HG02885 (cell line): ENCODE results near the gene CENPN.

Experiments
- ATAC-seq: cut with Tn5 transposase; IDR thresholded peaks from one replicate; pipeline ENCODE4 v1.9.1; 2021; ENCODE audit warnings: mild to moderate bottlenecking; ENCODE audit not compliant: unreplicated experiment, poor library complexity

The CENPN gene

GRCh38 chr16:81018496-81018895 lies 11.5 kb downstream of the CENPN start:
- ATAC-seq = no peak

- ATAC-seq = no peak
Observed at GRCh38 chr16:81026429-81026828, 19.4 kb downstream of the CENPN start.

- ATAC-seq = no peak
Observed at GRCh38 chr16:81029930-81030604, 23.1 kb downstream of the CENPN start.

GRCh38 chr16:81035398-81035974 lies 28.5 kb downstream of the CENPN start, which contains the start of gene ATMIN:
TSS of gene ATMIN (plus strand) at chr16:81035842. CDS start at chr16:81035871, 29 bp downstream.
- ATAC-seq = peak; percentile 92

DNA sequence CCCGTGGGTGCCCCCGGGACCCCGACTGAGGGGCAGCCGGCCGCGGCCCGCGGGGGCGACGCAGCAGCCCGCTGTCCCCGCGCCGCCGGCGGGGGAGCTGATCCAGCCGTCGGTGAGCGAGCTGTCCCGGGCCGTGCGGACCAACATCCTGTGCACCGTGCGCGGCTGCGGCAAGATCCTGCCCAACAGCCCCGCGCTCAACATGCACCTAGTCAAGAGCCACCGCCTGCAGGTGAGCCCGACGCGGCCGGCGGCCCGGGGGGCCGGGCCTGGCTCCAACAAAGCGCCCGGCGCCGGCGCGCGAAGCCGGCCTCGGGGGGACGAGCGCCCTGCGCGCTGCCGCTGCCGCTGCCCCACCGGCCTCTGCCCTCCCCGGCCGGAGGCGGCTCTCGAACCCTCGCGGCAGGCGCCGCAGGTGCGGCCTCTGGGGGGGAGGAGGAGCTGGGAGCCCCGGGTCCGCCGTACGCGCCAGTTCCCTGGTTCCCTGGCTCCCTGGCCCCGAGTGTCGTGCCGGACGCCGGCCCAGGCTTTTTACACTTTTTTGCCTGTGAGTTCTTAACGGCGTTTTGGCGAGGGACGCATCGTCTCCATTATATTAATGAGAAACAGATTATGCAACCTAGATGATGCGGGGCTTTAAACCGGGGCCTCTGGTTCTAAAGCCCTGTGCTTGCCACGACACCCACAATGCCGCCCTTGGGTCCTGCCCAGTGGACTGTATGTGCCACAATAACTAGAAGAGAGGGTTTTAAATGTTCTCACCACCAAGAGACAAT lies 29.1 kb downstream of the CENPN start:
- peak; percentile 56 for ATAC-seq

GRCh38 chr16:81036751-81037350 lies 29.8 kb downstream of the CENPN start:
- peak; percentile 0 for ATAC-seq

DNA sequence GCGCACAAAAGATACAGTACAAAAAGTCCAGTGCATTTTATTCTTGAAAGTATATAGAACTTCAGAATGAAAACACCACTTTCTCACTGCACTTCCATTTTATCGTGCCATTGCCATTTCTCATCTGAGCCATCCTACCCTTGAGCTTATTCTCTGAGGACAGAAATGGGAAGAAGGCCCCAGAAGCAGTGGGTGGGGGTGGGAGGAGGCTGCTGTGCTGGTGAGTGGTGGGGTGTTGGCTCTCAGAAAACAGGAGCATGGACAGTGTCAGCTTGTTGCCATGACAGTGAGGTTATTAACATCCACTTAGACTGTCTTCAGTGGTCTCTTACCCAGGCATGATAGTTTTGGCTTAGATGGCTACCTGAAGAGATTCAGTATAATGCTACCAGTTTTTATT lies 33.1 kb downstream of the CENPN start:
- no peak for ATAC-seq

DNA sequence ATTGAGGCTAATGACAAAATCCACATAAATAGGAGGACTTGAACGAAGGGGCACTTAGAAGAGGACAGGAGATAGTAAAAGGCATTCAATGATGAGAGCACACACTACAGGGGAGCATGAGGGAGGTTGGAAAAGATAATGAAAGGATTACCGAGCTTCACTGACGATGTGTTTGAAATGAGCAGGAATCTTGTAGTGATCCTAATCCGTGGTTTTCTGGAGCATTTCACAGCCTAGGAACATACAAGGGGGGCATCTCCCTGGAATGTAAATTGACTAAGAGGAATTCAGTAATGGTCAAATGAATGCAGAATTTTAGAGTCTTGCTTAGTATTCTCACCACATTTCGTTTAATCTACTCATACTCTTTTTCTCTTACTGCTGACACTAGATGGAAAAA lies 33.8 kb downstream of the CENPN start:
- no peak for ATAC-seq

- ATAC-seq = no peak
Observed at GRCh38 chr16:81041696-81042095, 34.7 kb downstream of the CENPN start.

DNA sequence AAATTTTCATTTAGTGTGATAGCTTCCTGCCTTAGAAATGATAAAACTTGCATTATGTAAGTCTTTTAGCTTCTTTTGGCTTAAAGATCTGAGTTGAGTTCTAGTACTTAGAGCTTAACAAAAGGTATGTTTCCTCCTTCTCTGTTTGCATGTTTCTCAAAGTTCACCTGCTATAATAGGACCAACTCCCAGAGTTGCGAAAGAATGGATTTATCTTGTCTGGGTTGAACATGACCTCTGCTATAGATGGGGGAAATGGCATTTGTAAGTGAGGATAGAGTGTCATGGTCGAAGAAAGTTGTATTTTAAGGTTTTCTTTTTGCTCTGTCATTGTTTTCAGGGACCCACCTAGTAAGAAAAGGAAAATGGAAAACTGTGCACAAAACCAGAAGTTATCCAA lies 35.8 kb downstream of the CENPN start:
- no peak for ATAC-seq

DNA sequence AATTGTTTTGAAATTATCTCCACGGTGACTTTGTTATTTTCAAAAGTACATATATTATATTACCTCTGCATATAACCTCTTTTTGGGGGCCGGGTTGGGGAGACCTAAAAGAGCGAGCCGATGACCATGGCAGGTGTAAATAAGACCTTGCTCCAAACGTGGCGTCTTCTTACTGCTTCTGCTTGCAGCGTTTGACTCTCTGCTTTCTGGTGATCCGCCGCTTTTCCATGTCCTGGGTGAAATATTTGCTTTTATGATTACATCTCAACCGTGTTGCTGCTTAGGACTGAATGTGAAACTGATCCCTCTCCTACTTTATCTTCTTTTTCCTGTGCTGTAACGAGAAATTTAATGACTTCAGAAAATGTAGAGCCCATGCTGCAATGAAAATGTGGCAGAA lies 46.7 kb downstream of the CENPN start:
- ATAC-seq = no peak

- ATAC-seq = no peak
Observed at GRCh38 chr16:81060576-81061306, 53.7 kb downstream of the CENPN start.

DNA sequence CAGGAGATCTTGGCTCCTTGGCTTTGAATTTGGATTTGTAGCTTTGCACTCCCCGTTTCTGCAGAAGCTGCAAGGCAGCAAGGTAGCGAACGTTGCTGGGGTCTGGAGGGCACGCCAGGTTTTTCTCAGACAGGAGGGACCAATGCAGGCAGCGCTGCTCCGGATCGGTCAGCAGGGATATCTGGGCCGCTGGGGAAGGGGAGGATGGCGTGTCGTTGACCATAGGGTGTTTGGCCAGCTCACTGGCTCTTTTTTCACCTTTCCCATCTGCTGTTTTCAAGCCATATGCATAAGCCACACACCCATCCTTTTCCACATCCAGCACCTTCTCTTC lies 54.3 kb downstream of the CENPN start:
- no peak for ATAC-seq

DNA sequence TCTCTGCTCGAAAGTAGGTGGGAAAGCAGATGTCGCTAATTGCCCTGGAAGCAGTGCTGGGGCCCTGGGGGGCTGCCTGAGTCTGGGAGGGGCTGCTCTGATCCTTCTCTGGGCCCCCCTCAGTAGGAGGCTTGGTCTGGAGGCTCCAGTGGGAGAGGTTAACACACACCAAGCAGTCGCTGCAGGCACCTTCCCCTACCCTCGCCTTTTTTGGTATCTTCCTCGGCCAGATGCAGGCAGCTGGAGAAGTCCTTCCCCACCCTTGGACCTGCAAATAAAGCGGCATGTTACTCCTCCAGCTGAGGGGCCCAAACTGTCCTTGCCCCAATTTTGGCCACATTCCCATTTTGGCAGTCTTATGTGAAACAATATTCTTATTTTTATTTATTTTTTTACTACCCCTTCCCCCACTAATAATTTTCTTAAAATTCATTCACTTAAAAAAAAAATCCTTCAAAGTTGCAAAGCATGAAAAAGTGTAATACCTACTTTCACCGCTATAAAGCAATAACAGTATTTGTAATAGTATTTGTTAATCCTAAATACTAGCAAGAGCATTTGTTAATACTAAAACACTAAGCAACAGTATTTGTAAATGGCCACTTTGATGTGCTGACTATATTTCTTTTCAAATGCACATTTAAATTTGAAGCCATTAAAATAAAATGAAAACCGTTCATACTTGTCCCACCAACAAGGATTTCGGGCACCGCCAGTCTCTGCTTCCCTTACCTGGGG lies 55.0 kb downstream of the CENPN start:
- ATAC-seq = no peak

DNA sequence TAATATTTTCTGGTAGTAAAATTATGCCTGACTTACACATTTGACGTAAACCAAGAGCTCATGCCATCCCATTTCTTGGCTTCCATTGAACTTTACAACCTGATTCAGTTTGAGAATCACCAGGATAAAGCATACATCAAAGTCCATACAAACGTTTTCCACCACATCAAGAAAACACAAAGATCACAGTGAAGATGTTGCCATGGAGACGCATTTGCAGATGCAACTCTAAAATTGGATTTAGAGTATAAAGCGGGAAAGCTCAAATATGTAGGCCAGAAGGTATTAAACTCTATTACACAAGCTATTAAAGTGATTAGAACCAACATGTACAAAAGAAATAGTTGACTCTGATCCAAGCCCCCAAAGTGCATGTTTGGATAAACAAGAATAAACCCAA lies 59.7 kb downstream of the CENPN start:
- ATAC-seq = no peak

DNA sequence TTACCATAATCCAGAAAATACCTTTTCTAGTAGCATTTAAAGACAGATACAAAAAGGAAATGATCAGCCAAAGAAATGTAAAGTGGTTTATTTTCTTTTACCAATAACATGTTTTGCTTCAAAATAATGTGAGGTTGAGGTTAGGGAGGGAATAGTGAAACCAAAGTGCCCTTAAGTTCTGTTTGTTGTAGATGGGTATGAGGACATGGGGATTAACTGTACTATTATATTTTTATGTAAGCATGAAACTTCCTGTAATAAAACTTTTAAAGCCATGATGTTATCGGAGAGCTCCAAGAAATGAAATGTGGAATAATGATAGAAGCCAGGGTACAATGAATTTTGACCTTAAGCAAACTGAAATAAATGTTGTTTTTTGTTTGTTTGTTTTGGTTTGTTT lies 60.2 kb downstream of the CENPN start:
- no peak for ATAC-seq

DNA sequence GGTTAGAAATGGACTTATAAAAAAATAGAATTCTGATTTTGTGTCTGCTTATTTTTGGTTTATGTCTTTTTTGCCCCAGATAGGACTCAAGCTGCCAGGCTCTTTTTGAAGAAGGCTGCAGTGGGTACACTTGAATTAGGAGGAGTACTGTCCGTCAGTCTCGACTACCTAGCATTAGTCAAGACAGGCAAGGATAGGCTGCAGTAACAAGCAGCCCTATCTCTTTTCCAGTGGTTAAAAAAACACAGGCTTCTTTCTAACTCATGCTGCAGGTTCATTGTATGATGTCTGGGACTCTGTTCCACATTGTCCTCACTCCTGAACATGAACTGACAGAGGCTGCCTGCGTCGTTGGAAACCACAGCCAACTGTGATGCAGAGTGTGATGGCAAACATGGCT lies 62.0 kb downstream of the CENPN start:
- ATAC-seq = no peak

- no peak for ATAC-seq
Observed at GRCh38 chr16:81070979-81071378, 64.0 kb downstream of the CENPN start.

GRCh38 chr16:81071805-81072204 lies 64.8 kb downstream of the CENPN start:
- ATAC-seq = no peak
